SK-N-SH treated with all-trans-retinoic acid at 6 μM for 48 hours (cell line): ENCODE measurements around the gene MYCBPAP.

Source experiments
- ARNTL ChIP-seq: fragments of 450-650 bp; formaldehyde crosslinking; IDR thresholded peaks from 2 replicates; pipeline ENCODE4 v1.5.0; 2020; ENCODE audit warnings: low read depth, mild to moderate bottlenecking, moderate library complexity, borderline replicate concordance
- OSR1 ChIP-seq: fragments of 250-450 bp; sonication (Bioruptor Pico); IDR thresholded peaks from 2 replicates; pipeline ENCODE4 v1.8.0; 2022; ENCODE audit warnings: moderate library complexity, mild to moderate bottlenecking, inconsistent platforms
- SNAI2 ChIP-seq: fragments of 250-450 bp; sonication (Bioruptor Pico); IDR thresholded peaks from 2 replicates; pipeline ENCODE4 v1.5.0; 2020; ENCODE audit warnings: mild to moderate bottlenecking, moderate library complexity
- TOX ChIP-seq: fragments of 250-450 bp; sonication (Bioruptor Pico); IDR thresholded peaks from 2 replicates; pipeline ENCODE4 v1.8.0; 2021; ENCODE audit warnings: mild to moderate bottlenecking, moderate library complexity, borderline replicate concordance
- ZFP30 ChIP-seq: fragments of 450-650 bp; formaldehyde crosslinking; IDR thresholded peaks from 2 replicates; pipeline ENCODE4 v1.5.0; 2022; ENCODE audit warnings: mild to moderate bottlenecking, moderate library complexity
- ZNF8 ChIP-seq: fragments of 450-650 bp; formaldehyde crosslinking; IDR thresholded peaks from 2 replicates; pipeline ENCODE4 v1.5.0; 2020; ENCODE audit warnings: mild to moderate bottlenecking, moderate library complexity
- TF ChIP-seq, protein P1 (sequence below): fragments of 250-450 bp; sonication (Bioruptor Pico); IDR thresholded peaks from 2 replicates; pipeline ENCODE4 v1.5.0; 2020; ENCODE audit warnings: mild to moderate bottlenecking, moderate library complexity

DNA sequence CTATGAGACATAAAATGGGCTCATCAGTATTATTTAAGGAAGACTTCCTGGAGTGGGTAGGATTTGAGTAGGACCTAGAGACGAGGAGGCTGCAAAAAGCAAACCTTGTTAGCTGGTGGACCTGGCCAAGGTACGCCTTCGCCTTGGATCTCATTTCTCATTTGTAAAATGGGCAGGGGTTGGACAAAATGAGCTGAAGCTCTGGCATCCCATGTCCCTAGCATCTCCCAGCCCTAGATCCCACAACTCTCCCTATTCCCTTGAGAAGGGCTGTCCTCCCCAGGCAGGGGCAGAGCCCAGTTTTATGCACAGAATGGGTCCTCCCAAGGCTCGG lies 38.4 kb downstream of the MYCBPAP start:
- no peak for TF ChIP-seq ZFP30 (CRISPR knock-in tag)
- no peak for TF ChIP-seq ARNTL
- TF ChIP-seq SNAI2, result no peak
- no peak for TF ChIP-seq TOX
- TF ChIP-seq, protein P1, sequence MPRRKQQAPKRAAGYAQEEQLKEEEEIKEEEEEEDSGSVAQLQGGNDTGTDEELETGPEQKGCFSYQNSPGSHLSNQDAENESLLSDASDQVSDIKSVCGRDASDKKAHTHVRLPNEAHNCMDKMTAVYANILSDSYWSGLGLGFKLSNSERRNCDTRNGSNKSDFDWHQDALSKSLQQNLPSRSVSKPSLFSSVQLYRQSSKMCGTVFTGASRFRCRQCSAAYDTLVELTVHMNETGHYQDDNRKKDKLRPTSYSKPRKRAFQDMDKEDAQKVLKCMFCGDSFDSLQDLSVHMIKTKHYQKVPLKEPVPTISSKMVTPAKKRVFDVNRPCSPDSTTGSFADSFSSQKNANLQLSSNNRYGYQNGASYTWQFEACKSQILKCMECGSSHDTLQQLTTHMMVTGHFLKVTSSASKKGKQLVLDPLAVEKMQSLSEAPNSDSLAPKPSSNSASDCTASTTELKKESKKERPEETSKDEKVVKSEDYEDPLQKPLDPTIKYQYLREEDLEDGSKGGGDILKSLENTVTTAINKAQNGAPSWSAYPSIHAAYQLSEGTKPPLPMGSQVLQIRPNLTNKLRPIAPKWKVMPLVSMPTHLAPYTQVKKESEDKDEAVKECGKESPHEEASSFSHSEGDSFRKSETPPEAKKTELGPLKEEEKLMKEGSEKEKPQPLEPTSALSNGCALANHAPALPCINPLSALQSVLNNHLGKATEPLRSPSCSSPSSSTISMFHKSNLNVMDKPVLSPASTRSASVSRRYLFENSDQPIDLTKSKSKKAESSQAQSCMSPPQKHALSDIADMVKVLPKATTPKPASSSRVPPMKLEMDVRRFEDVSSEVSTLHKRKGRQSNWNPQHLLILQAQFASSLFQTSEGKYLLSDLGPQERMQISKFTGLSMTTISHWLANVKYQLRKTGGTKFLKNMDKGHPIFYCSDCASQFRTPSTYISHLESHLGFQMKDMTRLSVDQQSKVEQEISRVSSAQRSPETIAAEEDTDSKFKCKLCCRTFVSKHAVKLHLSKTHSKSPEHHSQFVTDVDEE (CRISPR knock-in tag), result no peak
- TF ChIP-seq OSR1 (CRISPR knock-in tag), result no peak
- TF ChIP-seq ZNF8 (CRISPR knock-in tag), result no peak
